Ishikawa (cell line): ENCODE data around the gene ACBD6.

Experiments
- CEBPB ChIP-seq: IDR thresholded peaks from 2 replicates; pipeline ENCODE4 v1.6.1; 2012
- CREB1 ChIP-seq: IDR thresholded peaks from 2 replicates; pipeline ENCODE4 v1.6.1; 2012; ENCODE audit warnings: low read depth
- EGR1 ChIP-seq: IDR thresholded peaks from 2 replicates; pipeline ENCODE4 v1.6.1; 2012
- EP300 ChIP-seq: IDR thresholded peaks from 2 replicates; pipeline ENCODE4 v1.6.1; 2012; ENCODE audit warnings: borderline replicate concordance
- FOXM1 ChIP-seq: IDR thresholded peaks from 2 replicates; pipeline ENCODE4 v1.6.1; 2012; ENCODE audit warnings: low read depth, borderline replicate concordance
- NFIC ChIP-seq: IDR thresholded peaks from 2 replicates; pipeline ENCODE4 v1.6.1; 2012
- RAD21 ChIP-seq: IDR thresholded peaks from 2 replicates; pipeline ENCODE4 v1.6.1; 2012; ENCODE audit warnings: low read depth
- REST ChIP-seq: IDR thresholded peaks from 2 replicates; pipeline ENCODE4 v1.6.1; 2012; ENCODE audit warnings: low read depth, mild to moderate bottlenecking
- TAF1 ChIP-seq: IDR thresholded peaks from 2 replicates; pipeline ENCODE4 v1.6.1; 2012; ENCODE audit warnings: low read depth, mild to moderate bottlenecking
- TCF12 ChIP-seq: IDR thresholded peaks from 2 replicates; pipeline ENCODE4 v1.6.1; 2012; ENCODE audit warnings: low read depth
- TEAD4 ChIP-seq: IDR thresholded peaks from 2 replicates; pipeline ENCODE4 v1.6.1; 2012
- YY1 ChIP-seq: IDR thresholded peaks from 2 replicates; pipeline ENCODE4 v1.6.1; 2012; ENCODE audit warnings: low read depth
- ZBTB7A ChIP-seq: IDR thresholded peaks from 2 replicates; pipeline ENCODE4 v1.6.1; 2012; ENCODE audit warnings: low read depth
- TF ChIP-seq, protein P1 (sequence below): IDR thresholded peaks from 2 replicates; pipeline ENCODE4 v1.6.1; 2012
- TF ChIP-seq, protein P2 (sequence below): IDR thresholded peaks from 2 replicates; pipeline ENCODE4 v1.6.1; 2012

The ACBD6 gene

GRCh38 chr1:180402001-180402400, 100.4 kb downstream of the ACBD6 start:
- TF ChIP-seq TAF1 (no peak), CEBPB (no peak), RAD21 (no peak), REST (no peak), FOXM1 (no peak), CREB1 (no peak), YY1 (no peak), NFIC (no peak), ZBTB7A (no peak), EGR1 (no peak)
- TF ChIP-seq, protein P1, sequence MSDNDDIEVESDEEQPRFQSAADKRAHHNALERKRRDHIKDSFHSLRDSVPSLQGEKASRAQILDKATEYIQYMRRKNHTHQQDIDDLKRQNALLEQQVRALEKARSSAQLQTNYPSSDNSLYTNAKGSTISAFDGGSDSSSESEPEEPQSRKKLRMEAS, result no peak
- TF ChIP-seq, protein P2, sequence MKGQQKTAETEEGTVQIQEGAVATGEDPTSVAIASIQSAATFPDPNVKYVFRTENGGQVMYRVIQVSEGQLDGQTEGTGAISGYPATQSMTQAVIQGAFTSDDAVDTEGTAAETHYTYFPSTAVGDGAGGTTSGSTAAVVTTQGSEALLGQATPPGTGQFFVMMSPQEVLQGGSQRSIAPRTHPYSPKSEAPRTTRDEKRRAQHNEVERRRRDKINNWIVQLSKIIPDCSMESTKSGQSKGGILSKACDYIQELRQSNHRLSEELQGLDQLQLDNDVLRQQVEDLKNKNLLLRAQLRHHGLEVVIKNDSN, result no peak

- TF ChIP-seq CREB1 (no peak), TCF12 (no peak), EP300 (no peak), YY1 (no peak), CEBPB (no peak), ZBTB7A (no peak), TEAD4 (no peak), EGR1 (no peak), NFIC (no peak), REST (no peak), TAF1 (no peak), RAD21 (no peak), FOXM1 (no peak)
- TF ChIP-seq, protein P1, result no peak
- TF ChIP-seq, protein P2, result no peak
Measured at GRCh38 chr1:180397175-180397574, 105.2 kb downstream of the ACBD6 start.

DNA sequence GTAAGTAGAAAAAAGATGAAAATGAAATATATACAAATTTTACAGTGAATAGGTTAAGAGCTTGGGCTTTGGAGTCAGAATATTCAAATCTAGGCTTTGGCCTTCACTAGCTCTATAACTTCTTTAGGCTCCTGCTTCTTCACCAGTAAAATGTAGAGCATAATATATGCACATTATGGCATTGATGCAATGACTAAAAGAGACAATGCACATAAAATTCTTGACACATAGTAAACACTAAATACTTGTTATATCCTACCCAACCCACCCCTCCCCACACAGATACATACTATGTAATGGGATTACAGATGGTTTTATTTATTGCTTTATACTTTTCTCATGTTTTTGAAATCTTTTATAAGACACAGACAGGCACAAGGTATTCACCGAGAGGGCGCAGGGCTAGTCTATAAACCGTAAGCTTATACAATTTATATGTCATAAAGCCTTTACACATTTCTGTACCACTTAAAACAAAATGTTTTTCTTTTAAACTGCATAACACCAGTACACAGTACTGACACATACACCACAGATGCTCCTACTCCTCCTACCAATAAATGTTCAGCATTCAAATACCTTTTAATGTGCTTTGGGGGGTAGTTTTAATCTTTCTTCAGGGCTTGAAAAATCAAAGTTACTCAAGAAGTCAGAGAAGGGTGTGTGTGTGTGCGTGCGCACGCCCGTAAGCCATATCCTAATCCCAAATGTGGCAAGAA, 109.8 kb downstream of the ACBD6 start:
- TF ChIP-seq CREB1 (no peak), RAD21 (no peak), EGR1 (no peak), NFIC (no peak), CEBPB (no peak), YY1 (no peak)
- TF ChIP-seq, protein P2, result no peak
- TF ChIP-seq, protein P1, result no peak

DNA sequence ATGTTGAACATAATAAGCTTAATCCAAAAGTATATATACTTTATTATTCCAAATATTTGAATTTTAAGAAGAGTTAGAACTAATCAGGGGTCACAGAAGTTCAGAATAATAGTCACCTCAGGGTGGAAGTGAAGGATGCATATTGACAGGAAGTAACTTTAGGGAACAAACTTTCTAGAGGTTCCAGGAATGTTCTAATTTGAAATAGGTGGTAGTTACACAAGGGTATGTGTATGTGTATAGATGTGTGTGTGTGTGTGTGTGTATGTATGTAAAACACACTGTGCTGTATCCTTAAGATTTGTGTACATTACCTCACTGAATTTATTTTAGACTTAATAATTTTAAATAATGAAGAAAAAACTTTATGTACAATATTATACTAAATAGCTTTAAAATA, 110.4 kb downstream of the ACBD6 start:
- TF ChIP-seq CREB1 (no peak), NFIC (no peak)

- TF ChIP-seq CEBPB, result no peak
- no peak for TF ChIP-seq EGR1
- no peak for TF ChIP-seq NFIC
- no peak for TF ChIP-seq TEAD4
- TF ChIP-seq YY1, result no peak
- no peak for TF ChIP-seq CREB1
- no peak for TF ChIP-seq TCF12
- TF ChIP-seq FOXM1, result no peak
- TF ChIP-seq EP300, result no peak
- TF ChIP-seq, protein P1, result no peak
- TF ChIP-seq, protein P2, result no peak
- no peak for TF ChIP-seq REST
- TF ChIP-seq TAF1, result no peak
- TF ChIP-seq ZBTB7A, result no peak
- TF ChIP-seq RAD21, result no peak
Measured at GRCh38 chr1:180387413-180387812, 115.0 kb downstream of the ACBD6 start.
